H1 (cell line): ENCODE measurements around the gene AAGAB. TPM values are rescaled to one million over a fixed set of nuclear protein-coding genes. Genes with fewer than 3 reads are reported as not detected.

Source experiments
- CTCF ChIA-PET: fragments of 300-600 bp; sonication (Branson Sonifier 250); formaldehyde crosslinking; loops from one replicate; lab custom pipeline; 2021; ENCODE audit not compliant: partially characterized antibody; lab: Charles Lee
- POLR2A ChIA-PET: fragments of 300-600 bp; sonication (Branson Sonifier 250); formaldehyde crosslinking; loops from one replicate; lab custom pipeline; 2021; ENCODE audit warnings: inconsistent platforms; ENCODE audit not compliant: partially characterized antibody; lab: Charles Lee
- DNase-seq, 2 experiments: peaks; one replicate each; pipeline versions ENCODE4 v3.0.0 to v3.0.0-alpha.2; 2010 to 2022; ENCODE audit warnings: low spot score in 2 of 2, low read depth in 1 of 2, mixed read lengths in 1 of 2
- FAIRE-seq: peaks from 2 replicates; lab custom pipeline; 2011; peaks lifted over from hg19 to GRCh38; lab: Jason Lieb, UNC
- H2AFZ ChIP-seq: 2 replicates; pipeline ENCODE4 v1.8.1; 2012; ENCODE audit warnings: low read length, inconsistent platforms
- H2AK5ac ChIP-seq: 2 replicates; pipeline ENCODE4 v1.6.1; 2013; ENCODE audit warnings: low read depth, low read length
- H2BK120ac ChIP-seq: replicated peaks from 2 replicates; pipeline ENCODE3; 2013; ENCODE audit warnings: low read depth, low read length, inconsistent platforms
- H2BK12ac ChIP-seq: 2 replicates; pipeline ENCODE4 v1.6.1; 2013; ENCODE audit warnings: low read depth, low read length
- H2BK15ac ChIP-seq: 2 replicates; pipeline ENCODE4 v1.6.1; 2013; ENCODE audit warnings: low read length
- H2BK20ac ChIP-seq: 2 replicates; pipeline ENCODE4 v1.6.1; 2013; ENCODE audit warnings: low read length
- H2BK5ac ChIP-seq: 2 replicates; pipeline ENCODE4 v1.6.1; 2013; ENCODE audit warnings: low read depth, low read length
- H3K14ac ChIP-seq: 2 replicates; pipeline ENCODE4 v1.6.1; 2013; ENCODE audit warnings: inconsistent platforms; ENCODE audit not compliant: insufficient read length
- H3K18ac ChIP-seq: 2 replicates; pipeline ENCODE4 v1.6.1; 2013; ENCODE audit warnings: low read length; ENCODE audit errors: extremely low read depth
- H3K23ac ChIP-seq: 2 replicates; pipeline ENCODE4 v1.6.1; 2013; ENCODE audit warnings: inconsistent platforms; ENCODE audit not compliant: insufficient read length
- H3K23me2 ChIP-seq: 2 replicates; pipeline ENCODE4 v1.6.1; 2013; ENCODE audit warnings: low read depth, low read length
- H3K27ac ChIP-seq: 2 replicates; pipeline ENCODE4 v1.6.1; 2011; ENCODE audit warnings: low read depth, low read length, inconsistent platforms
- H3K27me3 ChIP-seq, 4 experiments: replicated peaks in 1 of 4; 1 replicate in 1 of 4; 2 replicates in 3 of 4; pipeline versions ENCODE4 v1.6.1 to v1.8.1; 2011 to 2013; ENCODE audit warnings: low read length in 3 of 4, mild to moderate bottlenecking in 3 of 4, inconsistent platforms in 2 of 4, mixed read lengths in 2 of 4, moderate library complexity in 1 of 4; ENCODE audit not compliant: control insufficient read depth in 3 of 4, insufficient read depth in 3 of 4; ENCODE audit errors: extremely low read depth in 1 of 4
- H3K36me3 ChIP-seq, 4 experiments: 2 replicates each; pipeline versions ENCODE4 v1.6.1 to v1.8.1; 2011 to 2013; ENCODE audit warnings: mild to moderate bottlenecking in 4 of 4, low read length in 3 of 4, moderate library complexity in 2 of 4, control low read depth in 1 of 4, inconsistent platforms in 1 of 4; ENCODE audit not compliant: insufficient read depth in 4 of 4, control insufficient read depth in 2 of 4
- H3K4ac ChIP-seq: replicated peaks from 2 replicates; pipeline ENCODE3; 2013; ENCODE audit warnings: low read length, low read depth, mixed read lengths, inconsistent platforms; ENCODE audit not compliant: insufficient read length
- H3K4me1 ChIP-seq, 4 experiments: replicated peaks in 1 of 4; 1 replicate in 1 of 4; 2 replicates in 3 of 4; pipeline versions ENCODE4 v1.6.1 to v1.8.1; 2011 to 2013; ENCODE audit warnings: low read length in 3 of 4, inconsistent platforms in 2 of 4, mixed read lengths in 1 of 4; ENCODE audit not compliant: insufficient read depth in 4 of 4, control insufficient read depth in 3 of 4
- H3K4me2 ChIP-seq, 2 experiments: 2 replicates each; pipeline versions ENCODE4 v1.6.1 to v1.8.1; 2011 to 2013; ENCODE audit warnings: low read depth in 2 of 2, low read length in 2 of 2, control low read depth in 1 of 2, inconsistent platforms in 1 of 2, mild to moderate bottlenecking in 1 of 2; ENCODE audit not compliant: insufficient read depth in 1 of 2
- H3K4me3 ChIP-seq, 4 experiments: fragments of 200-600, 300-600 bp in 1 of 4; sonication (generic), shearing (Covaris generic), sonication (Bioruptor Twin) in 1 of 4; 2 replicates each; pipeline versions ENCODE4 v1.5.1 to v1.8.1; 2011 to 2016; ENCODE audit warnings: low read length in 4 of 4, low read depth in 3 of 4, control low read depth in 2 of 4, inconsistent platforms in 2 of 4, mild to moderate bottlenecking in 2 of 4, mixed read lengths in 1 of 4, moderate library complexity in 1 of 4; ENCODE audit not compliant: insufficient read depth in 2 of 4; ENCODE audit errors: extremely low read depth in 1 of 4
- H3K56ac ChIP-seq: replicated peaks from 2 replicates; pipeline ENCODE3; 2013; ENCODE audit warnings: low read depth, mild to moderate bottlenecking, mixed read lengths, low read length, inconsistent platforms; ENCODE audit not compliant: insufficient read length
- H3K79me1 ChIP-seq: 2 replicates; pipeline ENCODE4 v1.6.1; 2013; ENCODE audit warnings: low read depth, low read length, control low read depth
- H3K79me2 ChIP-seq, 2 experiments: 2 replicates each; pipeline versions ENCODE4 v1.6.1 to v1.8.1; 2012 to 2013; ENCODE audit warnings: low read length in 2 of 2, mild to moderate bottlenecking in 2 of 2, inconsistent platforms in 1 of 2; ENCODE audit not compliant: insufficient read depth in 2 of 2, control insufficient read depth in 1 of 2
- H3K9ac ChIP-seq, 4 experiments: replicated peaks in 1 of 4; 1 replicate in 1 of 4; 2 replicates in 3 of 4; pipeline versions ENCODE4 v1.6.1 to v1.8.1; 2011 to 2013; ENCODE audit warnings: low read depth in 3 of 4, low read length in 3 of 4, control low read depth in 2 of 4, mild to moderate bottlenecking in 2 of 4, moderate library complexity in 2 of 4, inconsistent platforms in 1 of 4; ENCODE audit errors: extremely low read depth in 1 of 4
- H3K9me3 ChIP-seq, 2 experiments: 2 replicates each; pipeline versions ENCODE4 v1.6.1 to v1.8.1; 2012 to 2013; ENCODE audit warnings: mild to moderate bottlenecking in 2 of 2, moderate library complexity in 2 of 2, control low read depth in 1 of 2, inconsistent platforms in 1 of 2, low read depth in 1 of 2, low read length in 1 of 2, mixed read lengths in 1 of 2; ENCODE audit not compliant: insufficient read depth in 2 of 2
- H4K20me1 ChIP-seq, 2 experiments: replicated peaks in 1 of 2; 2 replicates each; pipeline versions ENCODE3 to v1.8.1; 2011 to 2013; ENCODE audit warnings: inconsistent platforms in 2 of 2, low read length in 2 of 2, mild to moderate bottlenecking in 1 of 2; ENCODE audit not compliant: insufficient read depth in 2 of 2, control insufficient read depth in 1 of 2
- H4K5ac ChIP-seq: 2 replicates; pipeline ENCODE4 v1.6.1; 2013; ENCODE audit warnings: low read length, low read depth, mixed read lengths, inconsistent platforms; ENCODE audit not compliant: insufficient read length
- H4K8ac ChIP-seq: 2 replicates; pipeline ENCODE4 v1.8.0; 2013; ENCODE audit warnings: mild to moderate bottlenecking, moderate library complexity, low read length, inconsistent platforms; ENCODE audit not compliant: insufficient read depth; ENCODE audit errors: extremely low read depth
- H4K91ac ChIP-seq: replicated peaks from 2 replicates; pipeline ENCODE3; 2013; ENCODE audit warnings: low read length, mixed read lengths, inconsistent platforms; ENCODE audit not compliant: insufficient read length
- BACH1 ChIP-seq: IDR thresholded peaks from 2 replicates; pipeline ENCODE4 v1.6.1; 2012; ENCODE audit warnings: low read length, improper control_type of control experiment
- BRCA1 ChIP-seq: IDR thresholded peaks from 2 replicates; pipeline ENCODE4 v1.6.1; 2012; ENCODE audit warnings: low read depth, low read length, improper control_type of control experiment
- CTBP2 ChIP-seq: IDR thresholded peaks from 2 replicates; pipeline ENCODE4 v1.7.0; 2011; ENCODE audit warnings: borderline replicate concordance, mild to moderate bottlenecking, moderate library complexity, mixed read lengths, low read length; ENCODE audit not compliant: insufficient read depth, insufficient read length
- GTF2F1 ChIP-seq: IDR thresholded peaks from 2 replicates; pipeline ENCODE4 v1.6.1; 2012; ENCODE audit warnings: low read depth, low read length, improper control_type of control experiment, borderline replicate concordance
- HDAC6 ChIP-seq: IDR thresholded peaks from one replicate; pipeline ENCODE4 v1.7.1; 2012; ENCODE audit warnings: low read depth, mild to moderate bottlenecking, inconsistent platforms, low read length, moderate library complexity
- JUN ChIP-seq: IDR thresholded peaks from 2 replicates; pipeline ENCODE4 v1.6.1; 2011; ENCODE audit warnings: low read depth, mild to moderate bottlenecking, improper control_type of control experiment, low read length
- KDM1A ChIP-seq: fragments of 200-600, 300-600 bp; sonication (generic); IDR thresholded peaks from 2 replicates; pipeline ENCODE4 v1.7.1; 2016; ENCODE audit warnings: mild to moderate bottlenecking, low read length, borderline replicate concordance
- MAFK ChIP-seq: IDR thresholded peaks from 2 replicates; pipeline ENCODE4 v1.6.1; 2012; ENCODE audit warnings: low read depth, mild to moderate bottlenecking, improper control_type of control experiment, low read length
- NRF1 ChIP-seq: IDR thresholded peaks from 2 replicates; pipeline ENCODE4 v1.6.1; 2011; ENCODE audit warnings: mild to moderate bottlenecking, low read depth, low read length, improper control_type of control experiment
- POLR2A ChIP-seq, 2 experiments: IDR thresholded peaks; 1 replicate in 1 of 2; 2 replicates in 1 of 2; pipeline ENCODE4 v1.6.1; 2011; ENCODE audit warnings: low read depth in 2 of 2, low read length in 2 of 2, mild to moderate bottlenecking in 2 of 2; ENCODE audit errors: control extremely low read depth in 1 of 2
- POLR2AphosphoS5 ChIP-seq: IDR thresholded peaks from 2 replicates; pipeline ENCODE4 v1.6.1; 2011; ENCODE audit warnings: low read depth, low read length
- POU5F1 ChIP-seq: IDR thresholded peaks from 2 replicates; pipeline ENCODE4 v1.6.1; 2011; ENCODE audit warnings: low read depth, mild to moderate bottlenecking, low read length, moderate library complexity
- RNF2 ChIP-seq: fragments of 200-900, 300-1000 bp; sonication (generic); IDR thresholded peaks from 2 replicates; pipeline ENCODE4 v1.7.1; 2016; ENCODE audit warnings: borderline replicate concordance, low read depth, mild to moderate bottlenecking, antibody characterized with exemption, low read length; ENCODE audit not compliant: poor library complexity, severe bottlenecking; ENCODE audit errors: missing control alignments
- SIX5 ChIP-seq: IDR thresholded peaks from 2 replicates; pipeline ENCODE4 v1.6.1; 2011; ENCODE audit warnings: mild to moderate bottlenecking, low read depth, low read length
- SUZ12 ChIP-seq: fragments of 200-600 bp; sonication (generic); IDR thresholded peaks from 2 replicates; pipeline ENCODE4 v1.6.1; 2012; ENCODE audit warnings: mild to moderate bottlenecking, inconsistent platforms, low read length, moderate library complexity, mixed read lengths
- TAF1 ChIP-seq: IDR thresholded peaks from 2 replicates; pipeline ENCODE4 v1.6.1; 2011; ENCODE audit warnings: mild to moderate bottlenecking, low read depth, low read length
- WGBS, 2 experiments: shearing (Covaris generic) in 1 of 2; methylation state at CpG; one replicate each; pipeline versions ENCODE4 v1.1.6 to v1.1.7; 2013 to 2015; ENCODE audit warnings: low lambda C conversion rate in 2 of 2, mixed read lengths in 2 of 2, inconsistent platforms in 1 of 2, low coverage in 1 of 2, missing lambda C conversion rate in 1 of 2; ENCODE audit not compliant: insufficient replicate concordance in 2 of 2, insufficient coverage in 1 of 2, insufficient read length in 1 of 2; ENCODE audit errors: extremely low coverage in 1 of 2, missing lambda C conversion rate in 1 of 2; 5-methylcytosine and 5-hydroxymethylcytosine counted together
- polyA plus RNA-seq, 7 experiments: library from polyadenylated mRNA; depleted of rRNA in 3 of 7; stranded (reverse) in 5 of 7; unstranded in 2 of 7; fragments of >200 nt in 5 of 7; fragments of 200-250 nt in 2 of 7; gene quantifications; 1 replicate in 5 of 7; 2 replicates in 1 of 7; 4 replicates in 1 of 7; pipeline versions ENCODE4 v1.2.1 to v1.2.3, GENCODE V29; 2011 to 2013; ENCODE audit warnings: missing spikeins in 2 of 7, mixed read lengths in 2 of 7
- total RNA-seq: library from RNA; stranded (reverse); fragmentation: NEBNext Ultra II Directional; extraction: Animal tissue kit (Norgen Biotek cat#: 25700); gene quantifications from 2 replicates; pipeline ENCODE4 v1.2.1, GENCODE V29; 2021

AAGAB gene
- total and polyA plus RNA-seq, 2 of the 8 experiments (the other 6 are each of a cell fraction or from before 2014, with no cell fraction given) = 20.1 to 45.9 TPM

- no peak overlapping the region for H3K18ac ChIP-seq
- H3K9me3 ChIP-seq = no peaks in the 10 kb centered on the region
- no peak for FAIRE-seq
- H3K14ac ChIP-seq = no peak overlapping the region
- no peak overlapping the region for H3K4ac ChIP-seq
- H3K79me1 ChIP-seq = no peaks in the 10 kb centered on the region
- no peak overlapping the region for H4K5ac ChIP-seq
- ChIA-PET CTCF (no interaction called here), POLR2A (no interaction called here)
- 85% methylated on average over 1 of the region's 1 CpG; no CpG with 5 or more reads in 1 of the 2 experiments for WGBS, 2 experiments
- H3K4me1 ChIP-seq = no peaks in the 10 kb centered on the region
- no peak overlapping the region for H4K91ac ChIP-seq
- no peak overlapping the region for H3K9ac ChIP-seq
- H3K23ac ChIP-seq = no peak overlapping the region
- no peak overlapping the region for H3K4me2 ChIP-seq
- no peak overlapping the region for H3K27ac ChIP-seq
- H2AFZ ChIP-seq = no peak overlapping the region
- no peak overlapping the region for H3K56ac ChIP-seq
- no peak overlapping the region for H3K4me3 ChIP-seq
- H3K79me2 ChIP-seq = no peaks in the 10 kb centered on the region
- H3K23me2 ChIP-seq = no peaks in the 10 kb centered on the region; the same call in 1 of the 2 replicates
- H2BK12ac ChIP-seq = no peak overlapping the region
- no peak overlapping the region for H2BK20ac ChIP-seq
- no peak overlapping the region for H4K8ac ChIP-seq
- H3K36me3 ChIP-seq = peaks cover 3 to 11% (median 5%) of the 10 kb centered on the region in 4 experiments; a peak in 4 of 8 replicates
- no peak overlapping the region for H2AK5ac ChIP-seq
- H2BK15ac ChIP-seq = no peak overlapping the region
- no peak for DNase-seq
- H3K27me3 ChIP-seq = no peaks in the 10 kb centered on the region
- no peak overlapping the region for H2BK5ac ChIP-seq
- no peaks in the 10 kb centered on the region for H4K20me1 ChIP-seq
- H2BK120ac ChIP-seq = no peak overlapping the region
- TF ChIP-seq BACH1 = no peak
- no peak for TF ChIP-seq GTF2F1
- TF ChIP-seq POLR2A (IDR thresholded peaks at IDR 0.05; ENCODE audit: control extremely low read depth in 1 of 2, low read depth in 2 of 2, low read length in 2 of 2) = no peak
- TF ChIP-seq JUN = no peak
- TF ChIP-seq HDAC6 = no peak
- TF ChIP-seq RNF2 = no peak
- TF ChIP-seq POLR2AphosphoS5 = no peak
- no peak for TF ChIP-seq TAF1
- TF ChIP-seq POU5F1 = no peak
- TF ChIP-seq SIX5 = no peak
- no peak for TF ChIP-seq NRF1
- TF ChIP-seq CTBP2 = no peak
- no peak for TF ChIP-seq KDM1A
- no peak for TF ChIP-seq BRCA1
- no peak for TF ChIP-seq SUZ12
- TF ChIP-seq MAFK = no peak
Observed at GRCh38 chr15:67227846-67228245, 26.6 kb downstream of the AAGAB start.
